SK-N-SH treated with all-trans-retinoic acid at 6 μM for 48 hours (cell line): ENCODE results near the gene CGB7.
A peak's percentile ranks its signal among the peaks of the same experiment; 100 is the strongest.

ENCODE experiments used
- ATAC-seq: fragments of 200-7000 bp; cut with Tn5 transposase; 3 replicates; pipeline ENCODE4 v1.9.1; 2020; ENCODE audit warnings: mild to moderate bottlenecking, moderate library complexity
- ARNTL ChIP-seq: fragments of 450-650 bp; formaldehyde crosslinking; IDR thresholded peaks from 2 replicates; pipeline ENCODE4 v1.5.0; 2020; ENCODE audit warnings: low read depth, mild to moderate bottlenecking, moderate library complexity, borderline replicate concordance
- BACH2 ChIP-seq: fragments of 250-450 bp; sonication (Bioruptor Pico); IDR thresholded peaks from 2 replicates; pipeline ENCODE4 v1.9.0; 2021; ENCODE audit warnings: mild to moderate bottlenecking, borderline replicate concordance
- CREB5 ChIP-seq: fragments of 250-450 bp; sonication (Bioruptor Pico); IDR thresholded peaks from 2 replicates; pipeline ENCODE4 v1.5.1; 2020; ENCODE audit warnings: low read depth, mild to moderate bottlenecking, moderate library complexity
- CSDC2 ChIP-seq: fragments of 250-450 bp; sonication (Bioruptor Pico); IDR thresholded peaks from 2 replicates; pipeline ENCODE4 v1.5.0; 2020; ENCODE audit warnings: mild to moderate bottlenecking, moderate library complexity
- CSRNP3 ChIP-seq: fragments of 250-450 bp; sonication (Bioruptor Pico); IDR thresholded peaks from 2 replicates; pipeline ENCODE4 v1.5.1; 2021; ENCODE audit warnings: mild to moderate bottlenecking, moderate library complexity
- ESRRG ChIP-seq: fragments of 250-450 bp; sonication (Bioruptor Pico); IDR thresholded peaks from 2 replicates; pipeline ENCODE4 v1.6.1; 2021; ENCODE audit warnings: mild to moderate bottlenecking
- GLIS3 ChIP-seq: fragments of 250-450 bp; sonication (Bioruptor Pico); IDR thresholded peaks from 2 replicates; pipeline ENCODE4 v1.5.0; 2020; ENCODE audit warnings: mild to moderate bottlenecking, moderate library complexity
- ISL1 ChIP-seq: fragments of 250-450 bp; sonication (Bioruptor Pico); IDR thresholded peaks from 2 replicates; pipeline ENCODE4 v2.1.2; 2022; ENCODE audit warnings: mild to moderate bottlenecking, moderate library complexity
- OSR1 ChIP-seq: fragments of 250-450 bp; sonication (Bioruptor Pico); IDR thresholded peaks from 2 replicates; pipeline ENCODE4 v1.8.0; 2022; ENCODE audit warnings: moderate library complexity, mild to moderate bottlenecking, inconsistent platforms
- PATZ1 ChIP-seq: fragments of 250-450 bp; sonication (Bioruptor Pico); IDR thresholded peaks from 2 replicates; pipeline ENCODE4 v1.8.0; 2020; ENCODE audit warnings: mild to moderate bottlenecking, moderate library complexity, borderline replicate concordance
- POU6F1 ChIP-seq: fragments of 250-450 bp; sonication (Bioruptor Pico); IDR thresholded peaks from 2 replicates; pipeline ENCODE4 v1.8.0; 2021; ENCODE audit warnings: low read depth, mild to moderate bottlenecking, moderate library complexity, borderline replicate concordance
- PPARA ChIP-seq: fragments of 250-450 bp; sonication (Bioruptor Pico); IDR thresholded peaks from 2 replicates; pipeline ENCODE4 v1.5.0; 2020; ENCODE audit warnings: mild to moderate bottlenecking, borderline replicate concordance
- RARB ChIP-seq: fragments of 250-450 bp; sonication (Bioruptor Pico); IDR thresholded peaks from 2 replicates; pipeline ENCODE4 v1.8.0; 2021; ENCODE audit warnings: mild to moderate bottlenecking, moderate library complexity
- SNAI2 ChIP-seq: fragments of 250-450 bp; sonication (Bioruptor Pico); IDR thresholded peaks from 2 replicates; pipeline ENCODE4 v1.5.0; 2020; ENCODE audit warnings: mild to moderate bottlenecking, moderate library complexity
- TCF4 ChIP-seq: fragments of 250-450 bp; sonication (Bioruptor Pico); IDR thresholded peaks from 2 replicates; pipeline ENCODE4 v1.8.0; 2021; ENCODE audit warnings: mild to moderate bottlenecking, moderate library complexity, borderline replicate concordance
- TOX ChIP-seq: fragments of 250-450 bp; sonication (Bioruptor Pico); IDR thresholded peaks from 2 replicates; pipeline ENCODE4 v1.8.0; 2021; ENCODE audit warnings: mild to moderate bottlenecking, moderate library complexity, borderline replicate concordance
- ZC3H10 ChIP-seq: fragments of 250-450 bp; sonication (Bioruptor Pico); IDR thresholded peaks from 2 replicates; pipeline ENCODE4 v1.5.1; 2021; ENCODE audit warnings: mild to moderate bottlenecking, moderate library complexity
- ZFP3 ChIP-seq: fragments of 250-450 bp; sonication (Bioruptor Pico); IDR thresholded peaks from 2 replicates; pipeline ENCODE4 v1.5.0; 2020; ENCODE audit warnings: mild to moderate bottlenecking, moderate library complexity
- ZFP30 ChIP-seq: fragments of 450-650 bp; formaldehyde crosslinking; IDR thresholded peaks from 2 replicates; pipeline ENCODE4 v1.5.0; 2022; ENCODE audit warnings: mild to moderate bottlenecking, moderate library complexity
- ZNF565 ChIP-seq: fragments of 450-650 bp; formaldehyde crosslinking; conservative IDR thresholded peaks from 2 replicates; pipeline ENCODE4 v1.5.0; 2020; ENCODE audit warnings: low read depth, mild to moderate bottlenecking, moderate library complexity
- ZNF70 ChIP-seq: fragments of 450-650 bp; formaldehyde crosslinking; IDR thresholded peaks from 2 replicates; pipeline ENCODE4 v1.5.0; 2020; ENCODE audit warnings: mild to moderate bottlenecking, moderate library complexity
- ZNF8 ChIP-seq: fragments of 450-650 bp; formaldehyde crosslinking; IDR thresholded peaks from 2 replicates; pipeline ENCODE4 v1.5.0; 2020; ENCODE audit warnings: mild to moderate bottlenecking, moderate library complexity

Gene CGB7

GRCh38 chr19:49067554-49067953 lies 10.0 kb upstream of the CGB7 start:
- no peak for ATAC-seq

GRCh38 chr19:49065905-49066512 lies 8.5 kb upstream of the CGB7 start:
- no peak for TF ChIP-seq CSRNP3 (CRISPR knock-in tag)
- no peak for TF ChIP-seq POU6F1 (CRISPR knock-in tag)
- no peak for TF ChIP-seq ZC3H10 (CRISPR knock-in tag)
- TF ChIP-seq ISL1 (CRISPR knock-in tag): no peak
- TF ChIP-seq CSDC2: no peak
- TF ChIP-seq ZNF565 (CRISPR knock-in tag): no peak
- no peak for TF ChIP-seq ZNF8
- TF ChIP-seq CREB5 (CRISPR knock-in tag): no peak
- no peak for TF ChIP-seq ARNTL (CRISPR knock-in tag)
- no peak for TF ChIP-seq RARB
- no peak for TF ChIP-seq GLIS3 (CRISPR knock-in tag)
- TF ChIP-seq BACH2 (CRISPR knock-in tag): no peak
- no peak for TF ChIP-seq OSR1 (CRISPR knock-in tag)
- peak; percentile 22 for ATAC-seq

More at GRCh38 chr19:49067554-49067953, 10.0 kb upstream of the CGB7 start:
- TF ChIP-seq TOX (CRISPR knock-in tag): no peak
- no peak for TF ChIP-seq ISL1 (CRISPR knock-in tag)
- no peak for TF ChIP-seq ZFP3 (CRISPR knock-in tag)
- no peak for TF ChIP-seq ZNF70 (CRISPR knock-in tag)
- TF ChIP-seq ZNF8: no peak
- TF ChIP-seq PPARA (CRISPR knock-in tag): no peak
- no peak for TF ChIP-seq CSRNP3 (CRISPR knock-in tag)
- no peak for TF ChIP-seq BACH2 (CRISPR knock-in tag)
- TF ChIP-seq ZFP30: no peak
- no peak for TF ChIP-seq ESRRG (CRISPR knock-in tag)
- TF ChIP-seq CREB5 (CRISPR knock-in tag): no peak
- TF ChIP-seq, all 23 proteins: peak for 0

- ATAC-seq: peak; percentile 70
- TF ChIP-seq BACH2 (CRISPR knock-in tag) (no peak), TCF4 (CRISPR knock-in tag) (no peak), OSR1 (CRISPR knock-in tag) (no peak), CREB5 (CRISPR knock-in tag) (no peak), PPARA (CRISPR knock-in tag) (no peak), TOX (CRISPR knock-in tag) (no peak), RARB (no peak), ZFP3 (CRISPR knock-in tag) (no peak), ZNF8 (no peak), PATZ1 (CRISPR knock-in tag) (no peak), ZC3H10 (CRISPR knock-in tag) (no peak), SNAI2 (CRISPR knock-in tag) (no peak), POU6F1 (CRISPR knock-in tag) (no peak), ZNF70 (CRISPR knock-in tag) (no peak), ZFP30 (no peak)
These were observed 7.4 kb upstream of the CGB7 start, which contains the start of gene NTF4 for GRCh38 chr19:49064768-49065611. Gene NTF4, minus strand, starts transcription at chr19:49064818. Its CDS starts 2,821 bp downstream, at chr19:49061997.
